COLO668 (cell line): ENCODE measurements around the gene USP24.
A peak's percentile ranks its signal among the peaks of the same experiment; 100 is the strongest.
"Not testable (repeated sequence)": the region's sequence is repeated elsewhere in the genome, so short reads cannot be mapped to it uniquely, and the experiment has no call there.

ENCODE experiments used
- DNase-seq: peaks from one replicate; lab custom pipeline; 2025; ENCODE audit not compliant: unreplicated experiment; lab: John Stamatoyannopoulos, UW

Gene USP24

GRCh38 chr1:55232448-55233144 is 17.4 kb upstream of the USP24 start:
- no peak for DNase-seq

GRCh38 chr1:55231745-55232144 is 16.6 kb upstream of the USP24 start:
- DNase-seq, result no peak

- no peak for DNase-seq
These were observed 15.5 kb upstream of the USP24 start for GRCh38 chr1:55230659-55231058.

GRCh38 chr1:55229726-55230125 is 14.6 kb upstream of the USP24 start:
- DNase-seq, result not testable (repeated sequence)

GRCh38 chr1:55225228-55225627 is 10.1 kb upstream of the USP24 start:
- DNase-seq, result no peak

- no peak for DNase-seq
These were observed 9.6 kb upstream of the USP24 start for GRCh38 chr1:55224729-55225128.

- DNase-seq, result no peak
These were observed 7.0 kb upstream of the USP24 start for GRCh38 chr1:55222152-55222551.

- DNase-seq, result no peak
These were observed 2.2 kb upstream of the USP24 start for GRCh38 chr1:55217226-55217986.

GRCh38 chr1:55216096-55216495 is 932 bp upstream of the USP24 start:
- DNase-seq, result no peak

GRCh38 chr1:55214934-55215193 is 300 bp downstream of the USP24 start:
- no peak for DNase-seq

- DNase-seq, result peak; percentile 74
These were observed 791 bp downstream of the USP24 start for GRCh38 chr1:55214212-55214933.

GRCh38 chr1:55213885-55214211 is 1.3 kb downstream of the USP24 start:
- DNase-seq, result no peak

- no peak for DNase-seq
These were observed 1.8 kb downstream of the USP24 start for GRCh38 chr1:55213151-55213884.

- no peak for DNase-seq
These were observed 2.6 kb downstream of the USP24 start for GRCh38 chr1:55212349-55213150.

- no peak for DNase-seq
These were observed 3.3 kb downstream of the USP24 start for GRCh38 chr1:55211863-55212262.

- DNase-seq, result no peak
These were observed 4.0 kb downstream of the USP24 start for GRCh38 chr1:55210990-55211801.

GRCh38 chr1:55209247-55209646 is 5.9 kb downstream of the USP24 start:
- DNase-seq, result no peak

- DNase-seq, result no peak
These were observed 9.0 kb downstream of the USP24 start for GRCh38 chr1:55206210-55206609.

GRCh38 chr1:55204997-55205396 is 10.2 kb downstream of the USP24 start:
- no peak for DNase-seq

- DNase-seq, result no peak
These were observed 12.1 kb downstream of the USP24 start for GRCh38 chr1:55203064-55203463.
